ENCODE data around the gene LUZP1.

The LUZP1 gene

GRCh38 chr1:23188434-23188884, 19.8 kb upstream of the LUZP1 start:
- DNase-seq (ENCODE audit: low read depth, low spot score), result no peak
- TF ChIP-seq CTCF (IDR thresholded peaks at IDR 0.05; ENCODE audit: low read depth, low read length), result no peak
- in situ Hi-C loops (cut with HindIII; ENCODE audit: low sequenced_read_pairs), result loop anchor here (10.0 kb wide), 1 partner anchor 94 kb away; no protein-coding TSS in a partner anchor
- no peak overlapping the region for H3K4me3 ChIP-seq (ENCODE audit: low read depth, low read length)

GRCh38 chr1:23187637-23188036, 19.0 kb upstream of the LUZP1 start:
- no peak overlapping the region for H3K4me3 ChIP-seq (ENCODE audit: low read depth, low read length)
- no peak for TF ChIP-seq CTCF (IDR thresholded peaks at IDR 0.05; ENCODE audit: low read depth, low read length)
- in situ Hi-C loops (cut with HindIII; ENCODE audit: low sequenced_read_pairs), result loop anchor here (10.0 kb wide), 1 partner anchor 93 kb away; no protein-coding TSS in a partner anchor
- no peak for DNase-seq (ENCODE audit: low read depth, low spot score)

- DNase-seq (ENCODE audit: low read depth, low spot score), result no peak
Observed at GRCh38 chr1:23185381-23185780, 16.7 kb upstream of the LUZP1 start.

GRCh38 chr1:23184212-23184934, 15.7 kb upstream of the LUZP1 start:
- in situ Hi-C loops (cut with HindIII; ENCODE audit: low sequenced_read_pairs), result loop anchor here (10.0 kb wide), 1 partner anchor 90 kb away; no protein-coding TSS in a partner anchor
- peak; percentile 59 for DNase-seq (ENCODE audit: low read depth, low spot score)
- peak; percentile 46 for TF ChIP-seq CTCF (IDR thresholded peaks at IDR 0.05; ENCODE audit: low read depth, low read length)
- H3K4me3 ChIP-seq (ENCODE audit: low read depth, low read length), result peak overlapping the region; percentile 27

More at GRCh38 chr1:23185381-23185780, 16.7 kb upstream of the LUZP1 start:
- in situ Hi-C loops (cut with HindIII; ENCODE audit: low sequenced_read_pairs), result loop anchor here (10.0 kb wide), 1 partner anchor 91 kb away; no protein-coding TSS in a partner anchor
- no peak overlapping the region for H3K4me3 ChIP-seq (ENCODE audit: low read depth, low read length)
- TF ChIP-seq CTCF (IDR thresholded peaks at IDR 0.05; ENCODE audit: low read depth, low read length), result no peak

GRCh38 chr1:23179862-23180261, 11.2 kb upstream of the LUZP1 start:
- H3K4me3 ChIP-seq (ENCODE audit: low read depth, low read length), result no peak overlapping the region
- in situ Hi-C loops (cut with HindIII; ENCODE audit: low sequenced_read_pairs), result loop anchor here (10.0 kb wide), 1 partner anchor 85 kb away; no protein-coding TSS in a partner anchor
- no peak for TF ChIP-seq CTCF (IDR thresholded peaks at IDR 0.05; ENCODE audit: low read depth, low read length)
- DNase-seq (ENCODE audit: low read depth, low spot score), result no peak

- peak; percentile 36 for DNase-seq (ENCODE audit: low read depth, low spot score)
- H3K4me3 ChIP-seq (ENCODE audit: low read depth, low read length), result no peak overlapping the region
- TF ChIP-seq CTCF (IDR thresholded peaks at IDR 0.05; ENCODE audit: low read depth, low read length), result peak; percentile 35
- in situ Hi-C loops (cut with HindIII; ENCODE audit: low sequenced_read_pairs), result no loop called here
Observed at GRCh38 chr1:23178950-23179349, 10.3 kb upstream of the LUZP1 start.

Data from astrocyte of the spinal cord (primary cell).